GM12878 (cell line): ENCODE measurements around the gene PDZRN4.

Experiments used
- CTCF ChIP-seq, 3 experiments: IDR thresholded peaks in 2 of 3; conservative IDR thresholded peaks in 1 of 3; 2 replicates each; pipeline ENCODE4 v1.5.1; 2011; ENCODE audit warnings: low read depth in 3 of 3, low read length in 3 of 3, mild to moderate bottlenecking in 3 of 3, control low read depth in 2 of 3, moderate library complexity in 2 of 3, inconsistent platforms in 1 of 3, mixed read lengths in 1 of 3; ENCODE audit not compliant: control insufficient read depth in 2 of 3, insufficient read depth in 1 of 3; ENCODE audit errors: extremely low read depth in 1 of 3
- GABPA ChIP-seq: IDR thresholded peaks from 2 replicates; pipeline ENCODE4 v1.6.1; 2014; ENCODE audit warnings: antibody characterized with exemption, low read depth, mild to moderate bottlenecking, inconsistent platforms
- HCFC1 ChIP-seq: fragments of 150-350 bp; IDR thresholded peaks from 2 replicates; pipeline ENCODE4 v1.6.1; 2014; ENCODE audit warnings: low read length
- RAD21 ChIP-seq: IDR thresholded peaks from 2 replicates; pipeline ENCODE4 v1.6.1; 2011; ENCODE audit warnings: mild to moderate bottlenecking, low read depth, low read length, moderate library complexity; ENCODE audit not compliant: insufficient read depth
- REST ChIP-seq: IDR thresholded peaks from 2 replicates; pipeline ENCODE4 v1.6.1; 2012; ENCODE audit warnings: mild to moderate bottlenecking, low read depth, low read length

GRCh38 chr12:41441180-41441579 lies 253.1 kb downstream of the PDZRN4 start:
- no peak for TF ChIP-seq HCFC1
- TF ChIP-seq CTCF (IDR thresholded peaks at IDR 0.05 in 2 of 3, conservative IDR thresholded peaks at IDR 0.05 in 1 of 3; ENCODE audit: control insufficient read depth in 2 of 3, extremely low read depth in 1 of 3, insufficient read depth in 1 of 3, low read depth in 3 of 3, low read length in 3 of 3), result no peak
- TF ChIP-seq RAD21, result no peak
- TF ChIP-seq REST, result no peak
- TF ChIP-seq GABPA, result no peak
